H9 (cell line): Measurements from ENCODE around the gene UTS2B. TPM values are rescaled to one million over a fixed set of nuclear protein-coding genes. Genes with fewer than 3 reads are reported as not detected.

Experiments
- DNase-seq: peaks from one replicate; pipeline ENCODE4 v3.0.0-alpha.2; 2017
- H2AFZ ChIP-seq: one replicate; pipeline ENCODE4 v1.6.1; 2013; ENCODE audit warnings: mild to moderate bottlenecking, low read length, control low read depth, moderate library complexity
- H2AK5ac ChIP-seq: 2 replicates; pipeline ENCODE4 v1.6.1; 2013; ENCODE audit warnings: low read length, control low read depth, mixed read lengths; ENCODE audit not compliant: insufficient read length
- H2BK120ac ChIP-seq: one replicate; pipeline ENCODE4 v1.6.1; 2013; ENCODE audit warnings: low read depth, mild to moderate bottlenecking, low read length, control low read depth, inconsistent platforms; ENCODE audit not compliant: poor library complexity, severe bottlenecking
- H2BK12ac ChIP-seq: 2 replicates; pipeline ENCODE4 v1.6.1; 2013; ENCODE audit warnings: low read length, control low read depth, mixed read lengths, low read depth; ENCODE audit not compliant: insufficient read length
- H2BK15ac ChIP-seq: 2 replicates; pipeline ENCODE4 v1.6.1; 2013; ENCODE audit warnings: low read depth, low read length, control low read depth
- H2BK20ac ChIP-seq: one replicate; pipeline ENCODE4 v1.6.1; 2013; ENCODE audit warnings: low read depth, mild to moderate bottlenecking, low read length, control low read depth, inconsistent platforms; ENCODE audit not compliant: poor library complexity, severe bottlenecking
- H2BK5ac ChIP-seq: 2 replicates; pipeline ENCODE4 v1.6.1; 2013; ENCODE audit warnings: low read length, control low read depth, mixed read lengths; ENCODE audit not compliant: insufficient read length
- H3K14ac ChIP-seq: 2 replicates; pipeline ENCODE4 v1.6.1; 2013; ENCODE audit warnings: low read length, control low read depth; ENCODE audit not compliant: insufficient read depth
- H3K18ac ChIP-seq: 2 replicates; pipeline ENCODE4 v1.6.1; 2013; ENCODE audit warnings: low read depth, mild to moderate bottlenecking, mixed read lengths, low read length, control low read depth; ENCODE audit not compliant: insufficient read length
- H3K23ac ChIP-seq: 2 replicates; pipeline ENCODE4 v1.6.1; 2013; ENCODE audit warnings: low read length, control low read depth, mixed read lengths, low read depth; ENCODE audit not compliant: insufficient read length
- H3K23me2 ChIP-seq: 2 replicates; pipeline ENCODE4 v1.6.1; 2013; ENCODE audit warnings: low read depth, mild to moderate bottlenecking, mixed read lengths, low read length, control low read depth; ENCODE audit not compliant: insufficient read length, poor library complexity, severe bottlenecking
- H3K27ac ChIP-seq: 2 replicates; pipeline ENCODE4 v1.5.1; 2013; ENCODE audit warnings: low read length, control low read depth, mixed read lengths, low read depth; ENCODE audit not compliant: insufficient read length
- H3K27me3 ChIP-seq: 2 replicates; pipeline ENCODE4 v1.6.1; 2013; ENCODE audit warnings: low read length, control low read depth, inconsistent platforms; ENCODE audit not compliant: insufficient read depth
- H3K4ac ChIP-seq: 2 replicates; pipeline ENCODE4 v1.6.1; 2013; ENCODE audit warnings: low read depth, mild to moderate bottlenecking, control low read depth, inconsistent platforms, low read length, moderate library complexity
- H3K4me1 ChIP-seq: 2 replicates; pipeline ENCODE4 v1.6.1; 2013; ENCODE audit warnings: low read length, control low read depth, inconsistent platforms; ENCODE audit not compliant: insufficient read depth
- H3K4me2 ChIP-seq: 2 replicates; pipeline ENCODE4 v1.6.1; 2013; ENCODE audit warnings: low read length, control low read depth, mixed read lengths; ENCODE audit not compliant: insufficient read length, insufficient read depth
- H3K56ac ChIP-seq: 2 replicates; pipeline ENCODE4 v1.6.1; 2013; ENCODE audit warnings: low read depth, mild to moderate bottlenecking, mixed read lengths, low read length, control low read depth; ENCODE audit not compliant: insufficient read length
- H3K79me1 ChIP-seq: 2 replicates; pipeline ENCODE4 v1.6.1; 2013; ENCODE audit warnings: low read depth, mild to moderate bottlenecking, moderate library complexity, low read length, control low read depth, inconsistent platforms; ENCODE audit not compliant: insufficient read depth, poor library complexity, severe bottlenecking
- H3K79me2 ChIP-seq: 2 replicates; pipeline ENCODE4 v1.6.1; 2013; ENCODE audit warnings: low read length, control low read depth, inconsistent platforms; ENCODE audit not compliant: insufficient read depth
- H3K9ac ChIP-seq: 2 replicates; pipeline ENCODE4 v1.6.1; 2013; ENCODE audit warnings: low read length, control low read depth, mixed read lengths; ENCODE audit not compliant: insufficient read length; ENCODE audit errors: extremely low read depth
- H3K9me3 ChIP-seq: one replicate; pipeline ENCODE4 v1.6.1; 2013; ENCODE audit warnings: low read depth, low read length, inconsistent platforms; ENCODE audit not compliant: control insufficient read depth
- H3T11ph ChIP-seq: one replicate; pipeline ENCODE4 v1.6.1; 2013; ENCODE audit warnings: mild to moderate bottlenecking, low read length, control low read depth, inconsistent platforms
- H4K20me1 ChIP-seq: one replicate; pipeline ENCODE4 v1.6.1; 2013; ENCODE audit not compliant: control insufficient read depth, insufficient read length, insufficient read depth
- H4K5ac ChIP-seq: 2 replicates; pipeline ENCODE4 v1.6.1; 2013; ENCODE audit warnings: low read depth, mild to moderate bottlenecking, mixed read lengths, low read length, control low read depth; ENCODE audit not compliant: insufficient read length
- H4K8ac ChIP-seq: replicated peaks from 2 replicates; pipeline ENCODE4 v1.6.1; 2013; ENCODE audit warnings: low read length, control low read depth, mixed read lengths, low read depth; ENCODE audit not compliant: insufficient read length
- H4K91ac ChIP-seq: 2 replicates; pipeline ENCODE4 v1.6.1; 2013; ENCODE audit warnings: low read depth, mild to moderate bottlenecking, moderate library complexity, mixed read lengths, low read length, control low read depth; ENCODE audit not compliant: insufficient read length
- H3K27ac Mint-ChIP-seq, 3 experiments: 2 replicates in 2 of 3; 3 replicates in 1 of 3; pipeline ENCODE4 v1.8.0; 2020 to 2021; ENCODE audit warnings: mixed read lengths in 3 of 3, mild to moderate bottlenecking in 1 of 3, moderate library complexity in 1 of 3
- H3K27me3 Mint-ChIP-seq: 2 replicates; pipeline ENCODE4 v1.8.0; 2021; ENCODE audit warnings: low read depth, mild to moderate bottlenecking, moderate library complexity, mixed read lengths
- H3K36me3 Mint-ChIP-seq, 3 experiments: 2 replicates in 2 of 3; 3 replicates in 1 of 3; pipeline ENCODE4 v1.8.0; 2020 to 2021; ENCODE audit warnings: low read depth in 3 of 3, mixed read lengths in 3 of 3; ENCODE audit not compliant: insufficient read depth in 1 of 3
- H3K4me1 Mint-ChIP-seq, 2 experiments: 2 replicates each; pipeline ENCODE4 v1.8.0; 2020; ENCODE audit warnings: mixed read lengths in 2 of 2
- H3K4me3 Mint-ChIP-seq, 2 experiments: 2 replicates in 1 of 2; 3 replicates in 1 of 2; pipeline ENCODE4 v1.8.0; 2020 to 2021; ENCODE audit warnings: mild to moderate bottlenecking in 2 of 2, mixed read lengths in 2 of 2, moderate library complexity in 1 of 2
- H3K9me3 Mint-ChIP-seq, 2 experiments: 2 replicates in 1 of 2; 3 replicates in 1 of 2; pipeline ENCODE4 v1.8.0; 2020; ENCODE audit warnings: mild to moderate bottlenecking in 2 of 2, mixed read lengths in 2 of 2, moderate library complexity in 1 of 2
- WGBS: extraction: QIAGEN DNeasy Blood & Tissue Kit; methylation state at CpG from one replicate; pipeline ENCODE4 v1.1.7; 2013; ENCODE audit warnings: missing lambda C conversion rate, low lambda C conversion rate, mixed read lengths; ENCODE audit not compliant: insufficient read length; ENCODE audit errors: extremely low coverage; 5-methylcytosine and 5-hydroxymethylcytosine counted together
- total RNA-seq: library from RNA; stranded (reverse); gene quantifications from 2 replicates; pipeline ENCODE4 v1.2.1, GENCODE V29; 2021
- TF ChIP-seq, protein P1 (sequence below): fragments of 200-600 bp; sonication (generic); conservative IDR thresholded peaks from 3 replicates; pipeline ENCODE4 v1.8.0; 2021; ENCODE audit warnings: antibody characterized with exemption, mild to moderate bottlenecking

Gene UTS2B
- total RNA-seq, 1 experiment from 2014 or later = 0.09 TPM

- H3K36me3 Mint-ChIP-seq = no peaks in the 10 kb centered on the region; a peak in 1 of 7 replicates
- Histone ChIP-seq H2BK20ac (no peak overlapping the region), H3K4me1 (peaks cover 6% of the 10 kb centered on the region; the same call in 1 of the 2 replicates), H3T11ph (no peak overlapping the region), H3K79me2 (peaks cover 2% of the 10 kb centered on the region; the same call in 1 of the 2 replicates), H3K4ac (no peak overlapping the region), H4K5ac (no peak overlapping the region), H3K79me1 (peaks cover 2% of the 10 kb centered on the region), H3K9me3 (no peaks in the 10 kb centered on the region), H2BK15ac (no peak overlapping the region), H3K23me2 (no peaks in the 10 kb centered on the region), H4K20me1 (no peaks in the 10 kb centered on the region), H3K27ac (no peak overlapping the region), H3K9ac (no peak overlapping the region), H4K8ac (no peak overlapping the region), H2AFZ (no peak overlapping the region), H2BK12ac (no peak overlapping the region), H2BK5ac (no peak overlapping the region), H3K18ac (no peak overlapping the region), H3K27me3 (no peaks in the 10 kb centered on the region), H3K56ac (no peak overlapping the region), H2BK120ac (no peak overlapping the region), H2AK5ac (no peak overlapping the region), H3K14ac (no peak overlapping the region), H3K4me2 (no peak overlapping the region), H4K91ac (no peak overlapping the region), H3K23ac (no peak overlapping the region)
- H3K27me3 Mint-ChIP-seq = no peaks in the 10 kb centered on the region
- no peak overlapping the region for H3K4me3 Mint-ChIP-seq
- no CpG with 5 or more reads among the region's 1 CpG for WGBS
- no peak for DNase-seq
- TF ChIP-seq, protein P1, sequence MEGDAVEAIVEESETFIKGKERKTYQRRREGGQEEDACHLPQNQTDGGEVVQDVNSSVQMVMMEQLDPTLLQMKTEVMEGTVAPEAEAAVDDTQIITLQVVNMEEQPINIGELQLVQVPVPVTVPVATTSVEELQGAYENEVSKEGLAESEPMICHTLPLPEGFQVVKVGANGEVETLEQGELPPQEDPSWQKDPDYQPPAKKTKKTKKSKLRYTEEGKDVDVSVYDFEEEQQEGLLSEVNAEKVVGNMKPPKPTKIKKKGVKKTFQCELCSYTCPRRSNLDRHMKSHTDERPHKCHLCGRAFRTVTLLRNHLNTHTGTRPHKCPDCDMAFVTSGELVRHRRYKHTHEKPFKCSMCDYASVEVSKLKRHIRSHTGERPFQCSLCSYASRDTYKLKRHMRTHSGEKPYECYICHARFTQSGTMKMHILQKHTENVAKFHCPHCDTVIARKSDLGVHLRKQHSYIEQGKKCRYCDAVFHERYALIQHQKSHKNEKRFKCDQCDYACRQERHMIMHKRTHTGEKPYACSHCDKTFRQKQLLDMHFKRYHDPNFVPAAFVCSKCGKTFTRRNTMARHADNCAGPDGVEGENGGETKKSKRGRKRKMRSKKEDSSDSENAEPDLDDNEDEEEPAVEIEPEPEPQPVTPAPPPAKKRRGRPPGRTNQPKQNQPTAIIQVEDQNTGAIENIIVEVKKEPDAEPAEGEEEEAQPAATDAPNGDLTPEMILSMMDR = no peak
- H3K9me3 Mint-ChIP-seq = no peaks in the 10 kb centered on the region
- peaks cover 42 to 47% of the 10 kb centered on the region in 2 experiments for H3K4me1 Mint-ChIP-seq
- no peak overlapping the region for H3K27ac Mint-ChIP-seq
Observed at GRCh38 chr3:191352014-191352413, 21.7 kb upstream of the UTS2B start.
